Measurements from ENCODE around the gene RNASE11.

RNASE11 gene

DNA sequence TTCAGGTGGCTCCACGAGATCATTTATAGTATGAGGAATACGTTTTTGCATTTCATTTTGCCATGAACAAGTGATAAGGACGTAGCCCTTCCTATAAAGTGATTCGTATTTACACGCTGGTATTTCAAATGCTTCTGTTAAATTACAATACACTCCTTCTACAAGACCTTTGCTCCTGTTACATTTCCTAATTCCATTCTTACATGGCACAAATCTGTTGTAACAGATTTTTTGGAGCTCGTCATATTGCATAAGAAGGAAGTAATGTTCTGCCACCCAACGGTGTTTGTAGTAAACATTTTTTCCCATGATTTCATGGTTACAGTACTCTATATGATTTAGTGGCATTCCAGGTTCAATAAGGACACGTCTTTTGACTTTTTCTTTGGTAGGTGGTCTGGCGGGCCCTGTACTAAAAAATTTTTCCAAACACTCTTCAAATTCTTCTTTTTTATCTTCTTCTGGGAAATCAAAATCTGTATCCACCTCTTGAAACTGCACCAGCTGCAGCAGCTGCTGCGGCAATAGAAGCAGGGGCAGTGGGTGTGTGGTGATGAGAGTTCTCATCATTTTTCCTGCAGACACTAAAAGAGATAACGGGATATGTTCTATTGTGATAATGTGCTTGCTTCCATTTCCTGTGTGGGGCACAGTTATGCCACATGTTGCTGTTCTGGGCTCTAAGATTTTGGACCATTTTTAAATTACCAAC is 31.1 kb downstream of the RNASE11 start:
- Histone ChIP-seq H3K4me2 (ENCODE audit: low read length) (no peak overlapping the region), H3K4me3 (ENCODE audit: low read depth, low read length, poor library complexity, severe bottlenecking) (no peak overlapping the region)
- TF ChIP-seq, protein P1, sequence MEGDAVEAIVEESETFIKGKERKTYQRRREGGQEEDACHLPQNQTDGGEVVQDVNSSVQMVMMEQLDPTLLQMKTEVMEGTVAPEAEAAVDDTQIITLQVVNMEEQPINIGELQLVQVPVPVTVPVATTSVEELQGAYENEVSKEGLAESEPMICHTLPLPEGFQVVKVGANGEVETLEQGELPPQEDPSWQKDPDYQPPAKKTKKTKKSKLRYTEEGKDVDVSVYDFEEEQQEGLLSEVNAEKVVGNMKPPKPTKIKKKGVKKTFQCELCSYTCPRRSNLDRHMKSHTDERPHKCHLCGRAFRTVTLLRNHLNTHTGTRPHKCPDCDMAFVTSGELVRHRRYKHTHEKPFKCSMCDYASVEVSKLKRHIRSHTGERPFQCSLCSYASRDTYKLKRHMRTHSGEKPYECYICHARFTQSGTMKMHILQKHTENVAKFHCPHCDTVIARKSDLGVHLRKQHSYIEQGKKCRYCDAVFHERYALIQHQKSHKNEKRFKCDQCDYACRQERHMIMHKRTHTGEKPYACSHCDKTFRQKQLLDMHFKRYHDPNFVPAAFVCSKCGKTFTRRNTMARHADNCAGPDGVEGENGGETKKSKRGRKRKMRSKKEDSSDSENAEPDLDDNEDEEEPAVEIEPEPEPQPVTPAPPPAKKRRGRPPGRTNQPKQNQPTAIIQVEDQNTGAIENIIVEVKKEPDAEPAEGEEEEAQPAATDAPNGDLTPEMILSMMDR (IDR thresholded peaks at IDR 0.05; ENCODE audit: low read length) = no peak
- TF ChIP-seq EZH2 (IDR thresholded peaks at IDR 0.05; ENCODE audit: borderline replicate concordance, low read length) = no peak

DNA sequence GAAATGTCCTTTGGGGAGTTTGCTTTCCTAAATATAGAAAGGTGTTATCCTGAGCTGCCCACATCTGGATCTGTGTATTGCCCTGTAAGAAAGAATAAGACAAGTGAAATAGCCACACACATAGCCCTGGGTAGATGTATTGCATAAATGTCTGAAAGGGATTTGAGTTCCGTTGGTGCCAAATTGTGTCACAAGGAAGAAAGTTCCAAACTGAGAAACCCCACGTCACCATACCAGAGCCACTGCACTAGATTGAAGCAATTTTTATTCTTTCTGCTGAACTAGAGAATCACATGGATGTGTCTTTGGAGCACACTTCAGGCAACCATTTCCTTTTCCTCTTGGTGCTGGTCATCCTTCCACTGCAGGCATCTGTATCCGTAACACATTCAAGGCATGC is 32.0 kb downstream of the RNASE11 start:
- H3K9ac ChIP-seq (ENCODE audit: low read length) = no peak overlapping the region
- no peaks in the 10 kb centered on the region for H3K36me3 ChIP-seq (ENCODE audit: insufficient read depth, low read length)
- no peaks in the 10 kb centered on the region for H3K79me2 ChIP-seq (ENCODE audit: insufficient read depth, low read length)
- no peaks in the 10 kb centered on the region for H4K20me1 ChIP-seq (ENCODE audit: insufficient read depth, low read length)
- no peak for TF ChIP-seq EZH2 (IDR thresholded peaks at IDR 0.05; ENCODE audit: borderline replicate concordance, low read length)
- TF ChIP-seq, protein P1 (IDR thresholded peaks at IDR 0.05; ENCODE audit: low read length) = no peak
- H3K27me3 ChIP-seq (ENCODE audit: insufficient read depth, low read length) = no peaks in the 10 kb centered on the region; the same call in 1 of the 2 replicates
- no peaks in the 10 kb centered on the region for H3F3A ChIP-seq (ENCODE audit: insufficient read depth, low read length)
- no peak overlapping the region for H3K27ac ChIP-seq (ENCODE audit: low read depth, low read length, poor library complexity, severe bottlenecking)
- H2AFZ ChIP-seq (ENCODE audit: low read length) = no peak overlapping the region
- H3K4me1 ChIP-seq (ENCODE audit: insufficient read depth, low read length, severe bottlenecking) = no peaks in the 10 kb centered on the region
- H3K4me2 ChIP-seq (ENCODE audit: low read length) = no peak overlapping the region
- H3K9me2 ChIP-seq (ENCODE audit: low read depth, low read length) = no peaks in the 10 kb centered on the region
- no peak overlapping the region for H3K4me3 ChIP-seq (ENCODE audit: low read depth, low read length, poor library complexity, severe bottlenecking)
- no peaks in the 10 kb centered on the region for H3K9me3 ChIP-seq (ENCODE audit: low read length)

More for the DNA sequence above, 31.1 kb downstream of the RNASE11 start:
- Histone ChIP-seq H3K4me1 (ENCODE audit: insufficient read depth, low read length, severe bottlenecking) (no peaks in the 10 kb centered on the region), H3F3A (ENCODE audit: insufficient read depth, low read length) (no peaks in the 10 kb centered on the region), H3K27ac (ENCODE audit: low read depth, low read length, poor library complexity, severe bottlenecking) (no peak overlapping the region), H3K79me2 (ENCODE audit: insufficient read depth, low read length) (no peaks in the 10 kb centered on the region), H3K9me3 (ENCODE audit: low read length) (no peaks in the 10 kb centered on the region), H2AFZ (ENCODE audit: low read length) (no peak overlapping the region), H4K20me1 (ENCODE audit: insufficient read depth, low read length) (no peaks in the 10 kb centered on the region), H3K9me2 (ENCODE audit: low read depth, low read length) (no peaks in the 10 kb centered on the region), H3K27me3 (ENCODE audit: insufficient read depth, low read length) (no peaks in the 10 kb centered on the region; the same call in 1 of the 2 replicates), H3K36me3 (ENCODE audit: insufficient read depth, low read length) (no peaks in the 10 kb centered on the region), H3K9ac (ENCODE audit: low read length) (no peak overlapping the region)

DNA sequence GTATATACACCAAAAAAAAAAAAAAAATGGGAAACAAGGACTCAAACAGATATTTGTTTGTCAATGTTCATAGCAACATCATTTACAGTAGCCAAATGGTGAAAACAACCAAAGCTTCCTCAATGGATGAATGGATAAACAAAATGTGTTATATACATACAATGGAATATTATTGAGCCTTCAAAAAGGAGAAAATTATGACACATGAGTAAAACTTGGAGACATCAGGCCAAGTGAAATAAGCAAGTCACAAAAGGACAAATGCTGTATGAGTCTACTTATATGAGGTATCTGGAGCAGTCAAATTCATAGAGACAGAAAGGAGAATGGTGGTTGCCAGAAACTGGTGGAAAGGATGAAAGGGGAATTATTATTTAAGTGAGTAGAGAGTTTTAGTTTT is 34.8 kb downstream of the RNASE11 start:
- Histone ChIP-seq H3K79me2 (ENCODE audit: insufficient read depth, low read length) (no peaks in the 10 kb centered on the region), H3F3A (ENCODE audit: insufficient read depth, low read length) (no peaks in the 10 kb centered on the region), H3K36me3 (ENCODE audit: insufficient read depth, low read length) (no peaks in the 10 kb centered on the region), H3K27me3 (ENCODE audit: insufficient read depth, low read length) (no peaks in the 10 kb centered on the region; the same call in 1 of the 2 replicates), H3K9me3 (ENCODE audit: low read length) (no peaks in the 10 kb centered on the region), H3K9ac (ENCODE audit: low read length) (no peak overlapping the region), H3K4me2 (ENCODE audit: low read length) (no peak overlapping the region), H3K9me2 (ENCODE audit: low read depth, low read length) (no peaks in the 10 kb centered on the region), H3K4me1 (ENCODE audit: insufficient read depth, low read length, severe bottlenecking) (no peaks in the 10 kb centered on the region), H2AFZ (ENCODE audit: low read length) (no peak overlapping the region), H3K27ac (ENCODE audit: low read depth, low read length, poor library complexity, severe bottlenecking) (no peak overlapping the region), H3K4me3 (ENCODE audit: low read depth, low read length, poor library complexity, severe bottlenecking) (no peak overlapping the region), H4K20me1 (ENCODE audit: insufficient read depth, low read length) (no peaks in the 10 kb centered on the region)
- TF ChIP-seq EZH2 (IDR thresholded peaks at IDR 0.05; ENCODE audit: borderline replicate concordance, low read length) = no peak
- TF ChIP-seq, protein P1 (IDR thresholded peaks at IDR 0.05; ENCODE audit: low read length) = no peak
